GM12864 (cell line): Measurements from ENCODE around the gene BEST1.

Experiments
- DNase-seq: peaks from one replicate; pipeline ENCODE4 v3.0.0-alpha.2; 2011; ENCODE audit warnings: low read depth
- H3K4me3 ChIP-seq: 2 replicates; pipeline ENCODE4 v1.5.1; 2011; ENCODE audit warnings: mild to moderate bottlenecking, low read depth, low read length, control low read depth
- CTCF ChIP-seq: IDR thresholded peaks from 2 replicates; pipeline ENCODE4 v1.5.1; 2011; ENCODE audit warnings: low read depth, mild to moderate bottlenecking, moderate library complexity, low read length, control low read depth, inconsistent platforms; ENCODE audit errors: missing control alignments

The BEST1 gene

GRCh38 chr11:61971248-61972111, 21.3 kb downstream of the BEST1 start:
- no peak overlapping the region for H3K4me3 ChIP-seq
- peak; percentile 49 for DNase-seq
- no peak for TF ChIP-seq CTCF

- no peak for DNase-seq
- H3K4me3 ChIP-seq: no peak overlapping the region
- TF ChIP-seq CTCF: no peak
Observed at GRCh38 chr11:61972112-61972671, 22.0 kb downstream of the BEST1 start.

GRCh38 chr11:61972672-61973475, 22.7 kb downstream of the BEST1 start:
- DNase-seq: no peak
- H3K4me3 ChIP-seq: no peak overlapping the region
- no peak for TF ChIP-seq CTCF

- TF ChIP-seq CTCF: no peak
- DNase-seq: no peak
- H3K4me3 ChIP-seq: no peak overlapping the region
Observed at GRCh38 chr11:61973476-61974162, 23.5 kb downstream of the BEST1 start.

GRCh38 chr11:61974766-61975631, 24.8 kb downstream of the BEST1 start:
- H3K4me3 ChIP-seq: no peak overlapping the region
- no peak for DNase-seq
- TF ChIP-seq CTCF: no peak
